Gastrocnemius medialis (tissue), 4 donors: ENCODE measurements around the gene ARL5A. TPM values are rescaled to one million over a fixed set of nuclear protein-coding genes. Genes with fewer than 3 reads are reported as not detected.

ENCODE experiments used
- ATAC-seq, 2 donors: fragments of 150-250 bp; one replicate each; pipeline ENCODE4 v1.9.1; 2016
- DNase-seq, 2 donors: peaks; one replicate each; pipeline ENCODE4 v3.0.0-alpha.2; 2019
- H3K27ac ChIP-seq, 4 donors: fragments of 200-600 bp; sonication (generic); 1 replicate in 1 of 4; 2 replicates in 3 of 4; pipeline ENCODE4 v1.5.1; 2016 to 2018; ENCODE audit warnings: mild to moderate bottlenecking in 2 of 4, moderate library complexity in 1 of 4
- H3K27me3 ChIP-seq, 3 donors: fragments of 200-600 bp; sonication (generic) in 2 of 3; 1 replicate in 1 of 3; 2 replicates in 2 of 3; pipeline versions ENCODE4 v1.5.1 to v1.6.0; 2016 to 2019; ENCODE audit warnings: mild to moderate bottlenecking in 1 of 3, moderate library complexity in 1 of 3
- H3K36me3 ChIP-seq, 2 donors: fragments of 200-600 bp; sonication (generic) in 1 of 2; one replicate each; pipeline ENCODE4 v1.5.1; 2017 to 2018
- H3K4me1 ChIP-seq, 2 donors: fragments of 200-600 bp; sonication (generic) in 1 of 2; one replicate each; pipeline ENCODE4 v1.5.1; 2016 to 2017; ENCODE audit warnings: mild to moderate bottlenecking in 2 of 2
- H3K4me3 ChIP-seq, 4 donors: fragments of 200-600 bp; sonication (generic) in 3 of 4; 1 replicate in 1 of 4; 2 replicates in 3 of 4; pipeline ENCODE4 v1.5.1; 2016 to 2019; ENCODE audit warnings: mild to moderate bottlenecking in 2 of 4
- H3K9me3 ChIP-seq, 3 donors: fragments of 200-600 bp; sonication (generic) in 2 of 3; 1 replicate in 1 of 3; 2 replicates in 2 of 3; pipeline ENCODE4 v1.5.1; 2016 to 2019
- POLR2A ChIP-seq, 2 donors: fragments of 450-650 bp; IDR thresholded peaks; one replicate each; pipeline ENCODE4 v1.6.1; 2017; ENCODE audit warnings: antibody characterized with exemption in 2 of 2, mild to moderate bottlenecking in 2 of 2, moderate library complexity in 2 of 2
- in situ Hi-C, 4 donors: fragments of 200-750 bp; cut with MboI; loops; one replicate each; pipeline versions ENCODE4 v1.15.0 to v1.8.0; 2017; ENCODE audit warnings: low sequenced_read_pairs in 4 of 4
- intact Hi-C: fragments of 100-400 bp; cut with DNase I; formaldehyde crosslinking; loops from one replicate; pipeline ENCODE4 v1.15.1; 2023; ENCODE audit warnings: low total_unique reads
- total RNA-seq, 4 donors: library from RNA; depleted of rRNA; stranded (reverse); fragments of >200 nt; gene quantifications; one replicate each; pipeline versions ENCODE4 v1.1.0 to v1.2.3, GENCODE V29; 2016
- TF ChIP-seq, protein P1 (sequence below), 5 experiments: fragments of 450-650 bp in 3 of 5; fragments of 200-600 bp in 2 of 5; sonication (generic) in 2 of 5; IDR thresholded peaks in 4 of 5; conservative IDR thresholded peaks in 1 of 5; 1 replicate in 4 of 5; 2 replicates in 1 of 5; pipeline ENCODE4 v1.5.1; 2016 to 2019; ENCODE audit warnings: antibody characterized with exemption in 5 of 5, mild to moderate bottlenecking in 3 of 5, moderate library complexity in 3 of 5

Gene ARL5A
- total RNA-seq, 4 donors from 2014 or later, result 45.0 to 81.7 (median 60.6) TPM

DNA sequence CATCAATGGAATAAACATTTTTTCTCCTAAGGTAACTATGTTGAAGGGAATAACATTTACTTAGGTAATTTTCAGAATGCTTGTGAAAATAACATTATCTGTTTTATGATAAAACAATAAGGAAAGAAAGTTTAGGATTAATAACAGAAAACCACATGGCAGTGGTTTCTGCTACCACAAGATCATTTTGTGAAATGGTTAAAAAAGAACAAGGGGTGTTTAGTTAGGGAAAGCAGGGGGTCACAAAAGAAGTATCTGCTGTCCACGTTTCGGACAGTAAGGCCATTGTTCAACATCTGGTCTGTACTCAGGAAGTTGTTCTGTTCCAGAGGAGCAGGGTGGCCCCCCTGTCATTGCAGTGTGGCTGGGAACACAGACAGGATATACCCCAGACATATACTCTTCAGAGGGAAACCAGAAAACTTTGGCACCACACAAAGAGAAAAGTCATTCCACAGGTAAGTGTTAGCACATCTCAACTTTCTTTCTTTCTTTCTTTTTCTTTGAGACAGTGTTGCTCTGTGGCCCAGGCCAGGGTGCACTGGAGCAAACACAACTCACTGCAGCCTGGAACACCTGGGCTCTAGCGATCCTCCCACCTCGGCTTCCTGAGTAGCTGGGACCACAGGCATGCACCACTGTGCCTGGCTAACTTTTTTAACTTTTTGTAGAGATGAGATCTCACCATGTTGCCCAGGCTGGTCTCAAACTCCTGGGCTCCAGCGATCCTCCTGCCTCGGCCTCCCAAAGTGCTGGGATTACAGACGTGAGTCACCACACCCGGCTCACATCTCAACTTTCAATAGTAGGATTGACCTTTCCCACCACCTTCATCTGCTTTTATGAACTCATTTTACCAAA is 14.8 kb upstream of the ARL5A start:
- ATAC-seq, result no peak
- H3K27me3 ChIP-seq, result no peaks in the 10 kb centered on the region
- DNase-seq, result no peak
- H3K9me3 ChIP-seq, result no peaks in the 10 kb centered on the region
- intact Hi-C loops, result no loop called here
- no peaks in the 10 kb centered on the region for H3K36me3 ChIP-seq
- H3K4me1 ChIP-seq, result no peaks in the 10 kb centered on the region
- H3K4me3 ChIP-seq, result no peak overlapping the region
- no peak for TF ChIP-seq POLR2A (IDR thresholded peaks at IDR 0.05)
- TF ChIP-seq, protein P1, sequence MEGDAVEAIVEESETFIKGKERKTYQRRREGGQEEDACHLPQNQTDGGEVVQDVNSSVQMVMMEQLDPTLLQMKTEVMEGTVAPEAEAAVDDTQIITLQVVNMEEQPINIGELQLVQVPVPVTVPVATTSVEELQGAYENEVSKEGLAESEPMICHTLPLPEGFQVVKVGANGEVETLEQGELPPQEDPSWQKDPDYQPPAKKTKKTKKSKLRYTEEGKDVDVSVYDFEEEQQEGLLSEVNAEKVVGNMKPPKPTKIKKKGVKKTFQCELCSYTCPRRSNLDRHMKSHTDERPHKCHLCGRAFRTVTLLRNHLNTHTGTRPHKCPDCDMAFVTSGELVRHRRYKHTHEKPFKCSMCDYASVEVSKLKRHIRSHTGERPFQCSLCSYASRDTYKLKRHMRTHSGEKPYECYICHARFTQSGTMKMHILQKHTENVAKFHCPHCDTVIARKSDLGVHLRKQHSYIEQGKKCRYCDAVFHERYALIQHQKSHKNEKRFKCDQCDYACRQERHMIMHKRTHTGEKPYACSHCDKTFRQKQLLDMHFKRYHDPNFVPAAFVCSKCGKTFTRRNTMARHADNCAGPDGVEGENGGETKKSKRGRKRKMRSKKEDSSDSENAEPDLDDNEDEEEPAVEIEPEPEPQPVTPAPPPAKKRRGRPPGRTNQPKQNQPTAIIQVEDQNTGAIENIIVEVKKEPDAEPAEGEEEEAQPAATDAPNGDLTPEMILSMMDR (IDR thresholded peaks at IDR 0.05 in 4 of 5, conservative IDR thresholded peaks at IDR 0.05 in 1 of 5), result no peak
- no peak overlapping the region for H3K27ac ChIP-seq
- in situ Hi-C loops, result loop anchor here in 3 of 4 donors (10.0 to 25.0 kb wide), 3 partner anchors 152 to 869 kb away; partner anchors contain the start of genes ARL6IP6 (in 1 of the 3) and PRPF40A (in 1 of the 3)

DNA sequence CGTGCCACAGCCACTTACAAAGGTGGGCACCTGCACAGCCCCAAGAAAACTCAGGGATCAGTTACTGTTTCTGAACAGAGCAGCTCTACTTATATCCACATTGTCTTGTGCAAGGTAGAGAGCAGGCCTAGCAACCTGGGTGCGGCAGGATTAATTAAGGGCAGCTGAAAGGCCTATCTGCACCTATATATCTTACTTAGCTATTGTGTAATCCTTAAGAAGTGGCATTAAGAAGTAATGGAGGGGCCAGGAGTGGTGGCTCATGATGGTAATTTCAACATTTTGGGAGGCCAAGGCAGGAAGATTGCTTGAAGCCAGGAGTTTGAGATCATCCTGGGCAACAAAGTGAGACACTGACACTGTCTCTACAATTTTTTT is 12.8 kb upstream of the ARL5A start:
- no peak for TF ChIP-seq POLR2A (IDR thresholded peaks at IDR 0.05)
- TF ChIP-seq, protein P1 (IDR thresholded peaks at IDR 0.05 in 4 of 5, conservative IDR thresholded peaks at IDR 0.05 in 1 of 5), result no peak
- no peaks in the 10 kb centered on the region for H3K27me3 ChIP-seq
- no peak overlapping the region for H3K27ac ChIP-seq
- ATAC-seq, result no peak
- intact Hi-C loops, result no loop called here
- H3K36me3 ChIP-seq, result no peaks in the 10 kb centered on the region
- H3K4me1 ChIP-seq, result no peaks in the 10 kb centered on the region
- DNase-seq, result no peak
- no peak overlapping the region for H3K4me3 ChIP-seq
- no peaks in the 10 kb centered on the region for H3K9me3 ChIP-seq
- in situ Hi-C loops, result loop anchor here in 3 of 4 donors (10.0 to 25.0 kb wide), 3 partner anchors 154 to 871 kb away; partner anchors contain the start of genes ARL6IP6 (in 1 of the 3) and PRPF40A (in 1 of the 3)

DNA sequence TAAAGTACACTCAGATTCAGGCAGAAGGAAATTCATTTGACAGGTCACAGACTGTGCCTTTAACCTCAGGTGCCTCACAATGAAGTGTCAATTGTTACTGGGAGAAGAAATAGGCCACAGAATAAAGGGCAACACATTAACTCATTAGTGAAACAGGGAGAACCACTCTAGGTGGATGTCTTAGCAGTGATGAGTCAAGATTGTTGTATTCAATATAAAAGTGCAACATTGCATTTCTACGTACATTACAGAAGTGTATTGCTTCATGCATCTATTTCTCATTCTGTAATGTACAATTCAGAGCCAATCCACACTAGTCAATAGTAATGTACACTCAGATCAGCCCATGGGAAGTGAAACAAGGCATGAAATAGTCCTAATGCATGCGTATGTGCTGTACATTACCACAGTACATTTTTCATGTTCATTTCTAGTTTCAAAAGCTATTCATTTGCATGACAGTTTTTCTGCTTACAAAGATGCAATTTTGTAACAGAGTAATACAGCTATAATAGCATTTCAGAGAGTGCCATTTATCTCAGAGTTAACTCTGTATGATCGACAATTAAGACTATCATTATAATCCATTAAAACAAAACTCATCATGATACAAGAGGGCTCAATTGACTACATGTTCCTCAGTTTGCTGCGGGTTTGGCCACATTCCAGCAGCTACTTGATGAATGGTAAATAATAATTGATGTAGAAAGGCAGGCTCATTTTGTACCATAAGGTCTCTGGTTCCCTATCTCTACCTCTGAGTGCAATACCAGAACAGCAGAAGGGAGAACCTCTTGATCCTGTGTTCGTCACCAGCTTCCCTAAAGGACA is 12.2 kb upstream of the ARL5A start:
- intact Hi-C loops, result no loop called here
- TF ChIP-seq POLR2A (IDR thresholded peaks at IDR 0.05), result no peak
- TF ChIP-seq, protein P1 (IDR thresholded peaks at IDR 0.05 in 4 of 5, conservative IDR thresholded peaks at IDR 0.05 in 1 of 5), result no peak

DNA sequence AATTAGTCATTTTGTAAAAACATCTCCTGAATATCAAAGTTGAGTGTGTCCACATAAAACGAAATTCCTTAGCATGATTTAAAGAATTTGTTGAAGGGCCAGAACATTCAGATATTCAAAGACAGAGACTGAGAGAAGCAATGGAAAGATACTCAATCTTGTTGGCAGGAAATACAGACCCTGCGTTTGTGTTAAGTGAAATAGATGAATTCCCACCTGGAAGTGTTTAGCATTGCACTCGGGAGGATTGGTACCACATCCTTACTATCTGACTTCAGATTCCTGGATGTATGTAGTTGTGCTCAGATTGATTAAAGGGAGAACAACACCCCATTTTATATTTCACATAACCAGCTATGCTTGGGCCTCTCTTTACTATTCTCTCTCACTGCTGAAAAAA is 9.7 kb upstream of the ARL5A start:
- Histone ChIP-seq H3K4me1 (no peaks in the 10 kb centered on the region), H3K36me3 (no peaks in the 10 kb centered on the region), H3K4me3 (no peak overlapping the region), H3K27ac (no peak overlapping the region), H3K27me3 (no peaks in the 10 kb centered on the region), H3K9me3 (no peaks in the 10 kb centered on the region)
- intact Hi-C loops (no loop called here), in situ Hi-C loops (loop anchor here in 2 of 4 donors (25.0 kb wide), 2 partner anchors 174 to 874 kb away; partner anchors contain the start of genes ARL6IP6 (in 1 of the 2) and PRPF40A (in 1 of the 2))
- TF ChIP-seq POLR2A (IDR thresholded peaks at IDR 0.05), result no peak
- TF ChIP-seq, protein P1 (IDR thresholded peaks at IDR 0.05 in 4 of 5, conservative IDR thresholded peaks at IDR 0.05 in 1 of 5), result no peak
- no peak for DNase-seq
- no peak for ATAC-seq

More for the DNA sequence above, 12.2 kb upstream of the ARL5A start:
- no peak overlapping the region for H3K27ac ChIP-seq
- H3K4me3 ChIP-seq, result no peak overlapping the region
- in situ Hi-C loops, result loop anchor here in 3 of 4 donors (10.0 to 25.0 kb wide), 3 partner anchors 154 to 872 kb away; partner anchors contain the start of genes ARL6IP6 (in 1 of the 3) and PRPF40A (in 1 of the 3)
- no peaks in the 10 kb centered on the region for H3K36me3 ChIP-seq
- DNase-seq (no peak), ATAC-seq (no peak)
- H3K27me3 ChIP-seq, result no peaks in the 10 kb centered on the region
- H3K4me1 ChIP-seq, result no peaks in the 10 kb centered on the region
- H3K9me3 ChIP-seq, result no peaks in the 10 kb centered on the region
